ENCODE results near the gene CSMD2. TPM values are rescaled to one million over a fixed set of nuclear protein-coding genes. Genes with fewer than 3 reads are reported as not detected.

CSMD2 gene
- total RNA-seq, 1 experiment from 2014 or later = 0.22 TPM

DNA sequence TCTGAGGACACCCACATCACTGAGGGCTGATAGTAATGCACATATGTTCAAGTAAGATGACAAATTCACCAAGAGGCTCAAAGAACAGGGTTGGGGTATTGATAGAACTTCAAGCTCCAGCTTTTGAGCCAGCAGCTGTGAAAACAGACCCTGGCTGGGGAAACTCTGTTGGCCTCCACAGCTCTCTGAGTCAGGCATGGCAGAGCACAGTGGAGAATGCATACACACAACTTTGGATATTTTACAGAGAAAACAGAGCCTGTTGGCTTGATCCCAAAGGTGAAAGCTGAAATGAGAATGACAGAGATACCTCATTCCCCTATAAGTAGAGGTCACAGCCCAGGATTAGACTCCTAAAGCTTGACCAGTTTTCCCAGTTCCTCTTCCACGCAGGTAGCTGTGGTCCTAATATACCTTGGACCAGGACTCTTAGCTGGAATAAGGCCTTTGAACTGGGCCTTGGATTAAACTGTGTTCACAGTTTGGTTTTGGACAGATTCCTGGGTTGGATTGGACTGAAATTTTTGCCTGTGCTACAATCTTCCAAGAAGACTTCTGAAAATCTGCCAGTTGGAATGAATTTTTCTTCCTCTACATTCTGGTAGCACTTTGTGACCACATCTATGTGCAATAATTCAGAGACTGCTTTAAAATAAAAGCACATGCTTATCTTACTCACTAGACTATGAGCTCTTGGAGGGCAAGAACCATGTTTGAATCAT is 402.8 kb downstream of the CSMD2 start (continued):
- TF ChIP-seq, protein P1, sequence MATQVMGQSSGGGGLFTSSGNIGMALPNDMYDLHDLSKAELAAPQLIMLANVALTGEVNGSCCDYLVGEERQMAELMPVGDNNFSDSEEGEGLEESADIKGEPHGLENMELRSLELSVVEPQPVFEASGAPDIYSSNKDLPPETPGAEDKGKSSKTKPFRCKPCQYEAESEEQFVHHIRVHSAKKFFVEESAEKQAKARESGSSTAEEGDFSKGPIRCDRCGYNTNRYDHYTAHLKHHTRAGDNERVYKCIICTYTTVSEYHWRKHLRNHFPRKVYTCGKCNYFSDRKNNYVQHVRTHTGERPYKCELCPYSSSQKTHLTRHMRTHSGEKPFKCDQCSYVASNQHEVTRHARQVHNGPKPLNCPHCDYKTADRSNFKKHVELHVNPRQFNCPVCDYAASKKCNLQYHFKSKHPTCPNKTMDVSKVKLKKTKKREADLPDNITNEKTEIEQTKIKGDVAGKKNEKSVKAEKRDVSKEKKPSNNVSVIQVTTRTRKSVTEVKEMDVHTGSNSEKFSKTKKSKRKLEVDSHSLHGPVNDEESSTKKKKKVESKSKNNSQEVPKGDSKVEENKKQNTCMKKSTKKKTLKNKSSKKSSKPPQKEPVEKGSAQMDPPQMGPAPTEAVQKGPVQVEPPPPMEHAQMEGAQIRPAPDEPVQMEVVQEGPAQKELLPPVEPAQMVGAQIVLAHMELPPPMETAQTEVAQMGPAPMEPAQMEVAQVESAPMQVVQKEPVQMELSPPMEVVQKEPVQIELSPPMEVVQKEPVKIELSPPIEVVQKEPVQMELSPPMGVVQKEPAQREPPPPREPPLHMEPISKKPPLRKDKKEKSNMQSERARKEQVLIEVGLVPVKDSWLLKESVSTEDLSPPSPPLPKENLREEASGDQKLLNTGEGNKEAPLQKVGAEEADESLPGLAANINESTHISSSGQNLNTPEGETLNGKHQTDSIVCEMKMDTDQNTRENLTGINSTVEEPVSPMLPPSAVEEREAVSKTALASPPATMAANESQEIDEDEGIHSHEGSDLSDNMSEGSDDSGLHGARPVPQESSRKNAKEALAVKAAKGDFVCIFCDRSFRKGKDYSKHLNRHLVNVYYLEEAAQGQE (IDR thresholded peaks at IDR 0.05; ENCODE audit: low read depth) = no peak
- TF ChIP-seq EZH2 (IDR thresholded peaks at IDR 0.05) (no peak), EZH2phosphoT487 (IDR thresholded peaks at IDR 0.05; ENCODE audit: borderline replicate concordance) (no peak), ZNF274 (IDR thresholded peaks at IDR 0.05; ENCODE audit: low read depth, low read length) (no peak), SIN3A (IDR thresholded peaks at IDR 0.05; ENCODE audit: low read depth) (no peak), RAD21 (IDR thresholded peaks at IDR 0.05; ENCODE audit: low read depth) (no peak), YY1 (IDR thresholded peaks at IDR 0.05; ENCODE audit: extremely low read depth, insufficient replicate concordance, low read depth, low read length) (no peak), TCF7L2 (IDR thresholded peaks at IDR 0.05; ENCODE audit: borderline replicate concordance, extremely low read depth, insufficient read depth, insufficient read length) (no peak)
- TF ChIP-seq, protein P2, sequence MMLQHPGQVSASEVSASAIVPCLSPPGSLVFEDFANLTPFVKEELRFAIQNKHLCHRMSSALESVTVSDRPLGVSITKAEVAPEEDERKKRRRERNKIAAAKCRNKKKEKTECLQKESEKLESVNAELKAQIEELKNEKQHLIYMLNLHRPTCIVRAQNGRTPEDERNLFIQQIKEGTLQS (IDR thresholded peaks at IDR 0.05) = no peak

DNA sequence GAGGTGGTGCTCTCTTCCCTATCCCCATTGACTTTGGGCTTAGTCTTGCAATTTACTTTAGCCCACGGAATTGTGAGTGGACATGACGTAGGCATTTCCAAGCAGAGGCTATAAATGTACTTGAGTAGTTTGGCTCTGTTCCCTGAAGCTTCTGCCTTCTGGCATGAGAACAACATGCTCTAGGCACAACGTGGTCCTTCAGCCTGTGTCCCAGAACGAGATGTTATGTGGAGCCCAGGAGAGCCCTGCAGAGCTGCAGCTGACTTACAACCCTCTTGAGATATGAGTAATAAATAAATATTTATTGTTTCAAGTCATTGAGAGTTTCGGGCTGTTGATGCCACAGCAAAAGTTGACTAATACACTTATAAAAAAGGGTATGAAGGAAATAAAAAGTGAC is 406.3 kb downstream of the CSMD2 start:
- ATAC-seq (no peak), DNase-seq (ENCODE audit: low read depth, low spot score) (no peak)
- POLR2A ChIA-PET = no interaction called here
- Histone ChIP-seq H3K4me2 (ENCODE audit: low read length) (no peak overlapping the region), H3K4me3 (replicated peaks in 1 of 2; ENCODE audit: low read depth in 1 of 2, low read length in 2 of 2) (no peak overlapping the region), H3K79me2 (ENCODE audit: insufficient read depth, low read length) (no peaks in the 10 kb centered on the region), H3K36me3 (ENCODE audit: control insufficient read depth in 1 of 2, insufficient read depth in 2 of 2, low read length in 2 of 2) (no peaks in the 10 kb centered on the region), H3K9me2 (ENCODE audit: insufficient read depth) (no peaks in the 10 kb centered on the region), H3K27me3 (ENCODE audit: insufficient read depth, low read length) (peaks cover 15% of the 10 kb centered on the region; the same call in 1 of the 2 replicates), H4K20me1 (ENCODE audit: insufficient read depth) (no peaks in the 10 kb centered on the region), H3K27ac (ENCODE audit: low read depth, low read length) (no peak overlapping the region), H3K9ac (ENCODE audit: low read length) (no peak overlapping the region), H3K4me1 (ENCODE audit: control insufficient read depth in 1 of 2, insufficient read depth in 2 of 2, low read length in 2 of 2) (peaks cover 0 to 5% of the 10 kb centered on the region in 2 experiments; a peak in 1 of 4 replicates), H3K9me3 (ENCODE audit: control insufficient read depth in 1 of 2, insufficient read depth in 1 of 2, low read depth in 1 of 2, low read length in 2 of 2) (no peaks in the 10 kb centered on the region), H2AFZ (ENCODE audit: low read depth, low read length, poor library complexity, severe bottlenecking) (no peak overlapping the region)
- CTCF ChIA-PET = no interaction called here
- RAD21 ChIA-PET (ENCODE audit: low non-redundant PET in 1 of 2, low total read pairs in 2 of 2, uncharacterized antibody in 2 of 2, unreplicated experiment in 2 of 2) = interaction anchor here in 1 of 2 experiments (0.7 kb wide), 1 partner anchor 255 kb away, joined by 4 read pairs; no protein-coding TSS in a partner anchor
- BruUV-seq (replicated peaks) = no TSS peak
- intact Hi-C loops (cut with micrococcal nuclease) = no loop called here
- no peak for TF ChIP-seq SRF (IDR thresholded peaks at IDR 0.05; ENCODE audit: low read depth)
- TF ChIP-seq ELF1 (IDR thresholded peaks at IDR 0.05; ENCODE audit: borderline replicate concordance, low read depth) = no peak
- TF ChIP-seq ZFX (IDR thresholded peaks at IDR 0.05) = no peak
- no peak for TF ChIP-seq YY1 (IDR thresholded peaks at IDR 0.05; ENCODE audit: extremely low read depth, insufficient replicate concordance, low read depth, low read length)
- no peak for TF ChIP-seq POLR2A (IDR thresholded peaks at IDR 0.05; ENCODE audit: borderline replicate concordance, extremely low read depth, insufficient read depth, insufficient read length)
- TF ChIP-seq JUND (IDR thresholded peaks at IDR 0.05) = no peak
- no peak for TF ChIP-seq CEBPB (IDR thresholded peaks at IDR 0.05; ENCODE audit: low read depth)
- no peak for TF ChIP-seq ZNF274 (IDR thresholded peaks at IDR 0.05; ENCODE audit: low read depth, low read length)
- no peak for TF ChIP-seq CBX3 (IDR thresholded peaks at IDR 0.05; ENCODE audit: low read depth)
- no peak for TF ChIP-seq SIN3A (IDR thresholded peaks at IDR 0.05; ENCODE audit: low read depth)
- TF ChIP-seq TCF7L2 (IDR thresholded peaks at IDR 0.05; ENCODE audit: borderline replicate concordance, extremely low read depth, insufficient read depth, insufficient read length) = no peak
